Measurements from ENCODE around the gene FTO. TPM values are rescaled to one million over a fixed set of nuclear protein-coding genes. Genes with fewer than 3 reads are reported as not detected.
A peak's percentile ranks its signal among the peaks of the same experiment; 100 is the strongest.

The FTO gene
- total RNA-seq, 1 experiment from 2014 or later = 57.4 TPM

DNA sequence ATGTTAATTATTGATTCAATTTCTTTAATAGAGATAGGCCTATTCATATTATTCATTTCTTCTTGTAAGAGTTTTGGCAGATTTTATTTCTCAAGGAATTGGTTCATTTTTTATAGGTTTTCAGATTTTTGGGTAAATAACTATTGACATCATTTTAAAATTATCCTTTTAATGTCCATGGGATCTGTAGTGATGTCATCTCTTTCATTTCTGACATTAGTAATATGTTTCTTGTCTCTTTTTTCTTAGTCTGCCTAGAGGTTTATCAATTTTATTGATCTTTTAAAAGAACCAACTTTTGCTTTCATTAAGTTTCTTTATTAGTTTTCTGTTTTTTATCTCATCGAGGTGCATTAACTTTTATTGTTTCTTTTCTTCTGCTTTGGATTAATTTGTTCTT is 162.6 kb downstream of the FTO start (continued):
- TF ChIP-seq, protein P1, sequence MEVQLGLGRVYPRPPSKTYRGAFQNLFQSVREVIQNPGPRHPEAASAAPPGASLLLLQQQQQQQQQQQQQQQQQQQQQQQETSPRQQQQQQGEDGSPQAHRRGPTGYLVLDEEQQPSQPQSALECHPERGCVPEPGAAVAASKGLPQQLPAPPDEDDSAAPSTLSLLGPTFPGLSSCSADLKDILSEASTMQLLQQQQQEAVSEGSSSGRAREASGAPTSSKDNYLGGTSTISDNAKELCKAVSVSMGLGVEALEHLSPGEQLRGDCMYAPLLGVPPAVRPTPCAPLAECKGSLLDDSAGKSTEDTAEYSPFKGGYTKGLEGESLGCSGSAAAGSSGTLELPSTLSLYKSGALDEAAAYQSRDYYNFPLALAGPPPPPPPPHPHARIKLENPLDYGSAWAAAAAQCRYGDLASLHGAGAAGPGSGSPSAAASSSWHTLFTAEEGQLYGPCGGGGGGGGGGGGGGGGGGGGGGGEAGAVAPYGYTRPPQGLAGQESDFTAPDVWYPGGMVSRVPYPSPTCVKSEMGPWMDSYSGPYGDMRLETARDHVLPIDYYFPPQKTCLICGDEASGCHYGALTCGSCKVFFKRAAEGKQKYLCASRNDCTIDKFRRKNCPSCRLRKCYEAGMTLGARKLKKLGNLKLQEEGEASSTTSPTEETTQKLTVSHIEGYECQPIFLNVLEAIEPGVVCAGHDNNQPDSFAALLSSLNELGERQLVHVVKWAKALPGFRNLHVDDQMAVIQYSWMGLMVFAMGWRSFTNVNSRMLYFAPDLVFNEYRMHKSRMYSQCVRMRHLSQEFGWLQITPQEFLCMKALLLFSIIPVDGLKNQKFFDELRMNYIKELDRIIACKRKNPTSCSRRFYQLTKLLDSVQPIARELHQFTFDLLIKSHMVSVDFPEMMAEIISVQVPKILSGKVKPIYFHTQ (CRISPR knock-in tag; IDR thresholded peaks at IDR 0.05) = no peak
- no peak for TF ChIP-seq ZNF121 (CRISPR knock-in tag; IDR thresholded peaks at IDR 0.05)
- no peak for TF ChIP-seq OVOL2 (CRISPR knock-in tag; IDR thresholded peaks at IDR 0.05; ENCODE audit: borderline replicate concordance)
- no peak for TF ChIP-seq NFE2L1 (CRISPR knock-in tag; IDR thresholded peaks at IDR 0.05)
- no peak for TF ChIP-seq ETV6 (CRISPR knock-in tag; IDR thresholded peaks at IDR 0.05)
- TF ChIP-seq USF2 (CRISPR knock-in tag; IDR thresholded peaks at IDR 0.05) = no peak
- no peak for TF ChIP-seq NR3C1 (CRISPR knock-in tag; conservative IDR thresholded peaks at IDR 0.05; ENCODE audit: low read depth)
- no peak for TF ChIP-seq CTCF (IDR thresholded peaks at IDR 0.05)
- TF ChIP-seq ESRRA (CRISPR knock-in tag; IDR thresholded peaks at IDR 0.05; ENCODE audit: borderline replicate concordance) = no peak
- TF ChIP-seq E2F5 (CRISPR knock-in tag; IDR thresholded peaks at IDR 0.05) = no peak
- no peak for TF ChIP-seq FOXP4 (CRISPR knock-in tag; IDR thresholded peaks at IDR 0.05)
- no peak for TF ChIP-seq NR1H2 (CRISPR knock-in tag; IDR thresholded peaks at IDR 0.05)

DNA sequence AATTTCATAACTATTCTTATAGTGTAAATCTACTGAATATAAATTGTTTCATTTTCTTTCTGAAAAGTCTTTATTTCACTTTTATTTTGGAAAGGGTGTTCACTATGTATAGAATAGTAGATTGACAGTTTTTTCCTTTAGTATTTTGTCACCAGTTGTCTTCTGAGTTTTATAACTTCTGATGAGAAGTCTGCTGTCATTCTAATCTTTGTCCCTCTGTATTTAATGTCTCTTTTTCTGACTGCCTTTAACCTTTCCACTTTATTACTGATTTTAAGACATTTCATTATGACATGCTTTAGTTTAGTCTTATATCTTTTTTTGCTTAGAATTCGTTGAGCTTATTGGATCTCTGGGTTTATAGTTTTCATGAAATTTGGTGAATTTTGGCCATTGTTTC is 166.9 kb downstream of the FTO start:
- H3K36me3 Mint-ChIP-seq = peaks cover 18% of the 10 kb centered on the region
- peak; percentile 84; the same call in 1 of the 2 replicates for TF ChIP-seq ZNF317 (CRISPR knock-in tag; IDR thresholded peaks at IDR 0.05; ENCODE audit: borderline replicate concordance, low read depth)
- no peak for TF ChIP-seq ELF4 (CRISPR knock-in tag; IDR thresholded peaks at IDR 0.05; ENCODE audit: low read depth)
- peaks cover 5% of the 10 kb centered on the region for H3K4me1 Mint-ChIP-seq
- peaks cover 22% of the 10 kb centered on the region for H3K9me3 Mint-ChIP-seq
- DNase-seq (ENCODE audit: low spot score) (no peak), ATAC-seq (no peak)
- POLR2A ChIA-PET = no interaction called here
- no peak overlapping the region for H3K4me3 Mint-ChIP-seq
- CTCF ChIA-PET = no interaction called here
- H3K27me3 Mint-ChIP-seq (ENCODE audit: low read depth) = no peaks in the 10 kb centered on the region
- no peak overlapping the region for H3K27ac Mint-ChIP-seq
